Lower leg skin (tissue), 3 donors: ENCODE data around the gene TMEM120A.

Experiments
- CTCF ChIP-seq, 3 donors: fragments of 450-650 bp; IDR thresholded peaks; one replicate each; pipeline ENCODE4 v1.5.1; 2016; ENCODE audit warnings: antibody characterized with exemption in 3 of 3, mild to moderate bottlenecking in 3 of 3, moderate library complexity in 2 of 3
- POLR2A ChIP-seq, 2 donors: fragments of 450-650 bp; IDR thresholded peaks; one replicate each; pipeline ENCODE4 v1.6.1; 2016 to 2017; ENCODE audit warnings: antibody characterized with exemption in 2 of 2, mild to moderate bottlenecking in 1 of 2, moderate library complexity in 1 of 2

GRCh38 chr7:75994388-75995051, at the start of gene TMEM120A:
- TF ChIP-seq CTCF (IDR thresholded peaks at IDR 0.05) (peak in 1 of 3 donors; percentile 11), POLR2A (IDR thresholded peaks at IDR 0.05) (no peak)
